Smooth muscle cell (in vitro differentiated cells): ENCODE data around the gene TMEM42. TPM values are rescaled to one million over a fixed set of nuclear protein-coding genes. Genes with fewer than 3 reads are reported as not detected.
A peak's percentile ranks its signal among the peaks of the same experiment; 100 is the strongest.
"Not testable (repeated sequence)": the region's sequence is repeated elsewhere in the genome, so short reads cannot be mapped to it uniquely, and the experiment has no call there.

Experiments
- DNase-seq: peaks from one replicate; lab custom pipeline; 2025; ENCODE audit not compliant: unreplicated experiment; lab: John Stamatoyannopoulos, UW
- H2AFZ ChIP-seq: fragments of 200-600 bp; sonication (generic); 2 replicates; pipeline ENCODE4 v1.6.0; 2016; ENCODE audit warnings: antibody characterized with exemption, low read depth, mild to moderate bottlenecking
- H3F3A ChIP-seq: fragments of 200-600 bp; sonication (generic); 2 replicates; pipeline ENCODE4 v1.6.0; 2017; ENCODE audit warnings: antibody characterized with exemption, low read depth
- H3K27ac ChIP-seq: fragments of 200-600 bp; sonication (generic); 2 replicates; pipeline ENCODE4 v1.5.1; 2016; ENCODE audit warnings: low read depth, mild to moderate bottlenecking
- H3K27me3 ChIP-seq: fragments of 200-600 bp; sonication (generic); 2 replicates; pipeline ENCODE4 v1.6.1; 2016; ENCODE audit warnings: low read depth, mild to moderate bottlenecking
- H3K36me3 ChIP-seq: fragments of 200-600 bp; sonication (generic); 2 replicates; pipeline ENCODE4 v1.5.1; 2016; ENCODE audit warnings: low read depth
- H3K4me1 ChIP-seq: fragments of 200-600 bp; sonication (generic); 2 replicates; pipeline ENCODE4 v1.5.1; 2016; ENCODE audit warnings: low read depth
- H3K4me2 ChIP-seq: fragments of 200-600 bp; sonication (generic); 2 replicates; pipeline ENCODE4 v1.6.0; 2016; ENCODE audit warnings: mild to moderate bottlenecking
- H3K4me3 ChIP-seq: fragments of 200-600 bp; sonication (generic); 2 replicates; pipeline ENCODE4 v1.5.1; 2016; ENCODE audit warnings: mild to moderate bottlenecking
- H3K79me2 ChIP-seq: fragments of 200-600 bp; sonication (generic); 2 replicates; pipeline ENCODE4 v1.6.0; 2016; ENCODE audit warnings: low read depth, mild to moderate bottlenecking
- H3K9ac ChIP-seq: fragments of 200-600 bp; sonication (generic); 2 replicates; pipeline ENCODE4 v1.6.0; 2016; ENCODE audit warnings: low read depth
- H3K9me3 ChIP-seq: fragments of 200-600 bp; sonication (generic); replicated peaks from 2 replicates; pipeline ENCODE4 v1.5.1; 2016; ENCODE audit warnings: low read depth
- H4K20me1 ChIP-seq: fragments of 200-600 bp; sonication (generic); 2 replicates; pipeline ENCODE4 v1.6.0; 2016; ENCODE audit warnings: low read depth
- CTCF ChIP-seq: fragments of 200-600 bp; sonication (generic); IDR thresholded peaks from 2 replicates; pipeline ENCODE4 v1.5.1; 2017; ENCODE audit warnings: borderline replicate concordance, mild to moderate bottlenecking, antibody characterized with exemption; ENCODE audit not compliant: insufficient read depth, poor library complexity, severe bottlenecking
- whole genome bisulfite sequencing: methylation state at CpG from one replicate; pipeline ENCODE4 v1.1.7; 2016; ENCODE audit warnings: low lambda C conversion rate; 5-methylcytosine and 5-hydroxymethylcytosine counted together
- polyA plus RNA-seq: library from polyadenylated mRNA; unstranded; fragments of >200 nt; fragmentation: Nextera tagmentation; extraction: Ambion mirVana; gene quantifications from 2 replicates; pipeline ENCODE4 v1.2.1, GENCODE V29; 2016
- total RNA-seq: library from RNA; depleted of rRNA; stranded (reverse); fragments of >200 nt; gene quantifications from 2 replicates; pipeline ENCODE4 v1.2.3, GENCODE V29; 2014

Gene TMEM42
- total and polyA plus RNA-seq, 2 experiments from 2014 or later, result 19.3 to 33.6 TPM

GRCh38 chr3:44845528-44846520, 15.9 kb upstream of the TMEM42 start:
- no peaks in the 10 kb centered on the region for H3K9me3 ChIP-seq
- no peaks in the 10 kb centered on the region for H4K20me1 ChIP-seq
- H3K4me1 ChIP-seq, result peaks cover 6% of the 10 kb centered on the region
- no peaks in the 10 kb centered on the region for H3K36me3 ChIP-seq
- H3F3A ChIP-seq, result peaks cover 15% of the 10 kb centered on the region
- peak overlapping the region; percentile 84 for H3K27ac ChIP-seq
- H3K4me3 ChIP-seq, result peak overlapping the region; percentile 20
- H2AFZ ChIP-seq, result peak overlapping the region; percentile 38
- no peak for DNase-seq
- no peaks in the 10 kb centered on the region for H3K79me2 ChIP-seq
- peak overlapping the region; percentile 84 for H3K4me2 ChIP-seq
- H3K27me3 ChIP-seq, result no peaks in the 10 kb centered on the region
- no peak for TF ChIP-seq CTCF
- peak overlapping the region; percentile 9 for H3K9ac ChIP-seq
- 36% methylated on average over 7 of the region's 7 CpGs for WGBS

GRCh38 chr3:44848634-44849033, 13.1 kb upstream of the TMEM42 start:
- Histone ChIP-seq H3K4me1 (peaks cover 6% of the 10 kb centered on the region), H3K9me3 (no peaks in the 10 kb centered on the region), H3K36me3 (peaks cover 6% of the 10 kb centered on the region), H3F3A (peaks cover 15% of the 10 kb centered on the region), H3K9ac (no peak overlapping the region), H3K79me2 (no peaks in the 10 kb centered on the region), H3K27ac (no peak overlapping the region), H2AFZ (no peak overlapping the region), H3K4me2 (no peak overlapping the region), H4K20me1 (no peaks in the 10 kb centered on the region), H3K27me3 (no peaks in the 10 kb centered on the region), H3K4me3 (no peak overlapping the region)
- no peak for TF ChIP-seq CTCF
- DNase-seq, result no peak
- WGBS, result 96% methylated on average over 1 of the region's 1 CpG

GRCh38 chr3:44856663-44857062, 5.0 kb upstream of the TMEM42 start:
- not testable (repeated sequence) for H4K20me1 ChIP-seq, H3K9me3 ChIP-seq, H3K27me3 ChIP-seq, H3K9ac ChIP-seq, H3K36me3 ChIP-seq, DNase-seq, H3K4me3 ChIP-seq, H3K4me1 ChIP-seq, H3F3A ChIP-seq, H3K27ac ChIP-seq, H2AFZ ChIP-seq, H3K79me2 ChIP-seq, H3K4me2 ChIP-seq
- WGBS, result 98% methylated on average over 6 of the region's 6 CpGs

- peaks cover 7% of the 10 kb centered on the region for H3K4me1 ChIP-seq
- DNase-seq, result no peak
- H3F3A ChIP-seq, result no peaks in the 10 kb centered on the region
- H3K27me3 ChIP-seq, result no peaks in the 10 kb centered on the region
- no peak overlapping the region for H3K9ac ChIP-seq
- H2AFZ ChIP-seq, result no peak overlapping the region
- no peak overlapping the region for H3K4me2 ChIP-seq
- H3K9me3 ChIP-seq, result no peaks in the 10 kb centered on the region
- WGBS, result 99% methylated on average over 4 of the region's 4 CpGs
- no peaks in the 10 kb centered on the region for H4K20me1 ChIP-seq
- no peak overlapping the region for H3K4me3 ChIP-seq
- H3K79me2 ChIP-seq, result no peaks in the 10 kb centered on the region
- no peak for TF ChIP-seq CTCF
- no peak overlapping the region for H3K27ac ChIP-seq
- no peaks in the 10 kb centered on the region for H3K36me3 ChIP-seq
Measured at GRCh38 chr3:44860117-44860516, 1.6 kb upstream of the TMEM42 start.
